Epidermal melanocyte (primary cell): Measurements from ENCODE around the gene BICRA.
A peak's percentile ranks its signal among the peaks of the same experiment; 100 is the strongest.
"Not testable (repeated sequence)": the region's sequence is repeated elsewhere in the genome, so short reads cannot be mapped to it uniquely, and the experiment has no call there.

ENCODE experiments used
- DNase-seq: peaks from one replicate; pipeline ENCODE4 v3.0.0; 2011; ENCODE audit warnings: low spot score; ENCODE audit not compliant: insufficient read length

The BICRA gene

GRCh38 chr19:47661611-47662010, 52.7 kb downstream of the BICRA start:
- DNase-seq = no peak

DNA sequence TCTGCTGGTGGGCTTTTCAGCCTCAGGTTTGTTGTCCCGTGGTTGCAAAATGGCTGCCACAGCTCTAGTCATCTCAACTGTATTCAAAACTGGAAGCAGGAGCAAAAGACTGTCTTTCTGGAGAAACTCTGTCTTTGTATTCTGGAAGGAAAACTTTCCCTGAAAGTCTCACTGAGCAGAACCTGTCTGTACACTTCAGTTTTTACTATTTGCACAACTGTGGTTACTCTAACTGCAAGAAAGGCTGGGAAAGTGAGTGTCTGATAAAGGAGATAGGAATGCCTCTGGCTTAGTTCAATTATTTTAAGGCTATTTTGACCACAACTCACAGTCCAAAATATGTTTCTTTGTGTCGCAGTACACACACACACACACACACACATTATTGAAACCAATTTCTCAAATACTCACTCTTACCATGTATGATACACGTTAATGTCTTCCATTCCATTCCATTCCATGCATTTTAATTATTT, 54.5 kb downstream of the BICRA start:
- peak; percentile 44 for DNase-seq

DNA sequence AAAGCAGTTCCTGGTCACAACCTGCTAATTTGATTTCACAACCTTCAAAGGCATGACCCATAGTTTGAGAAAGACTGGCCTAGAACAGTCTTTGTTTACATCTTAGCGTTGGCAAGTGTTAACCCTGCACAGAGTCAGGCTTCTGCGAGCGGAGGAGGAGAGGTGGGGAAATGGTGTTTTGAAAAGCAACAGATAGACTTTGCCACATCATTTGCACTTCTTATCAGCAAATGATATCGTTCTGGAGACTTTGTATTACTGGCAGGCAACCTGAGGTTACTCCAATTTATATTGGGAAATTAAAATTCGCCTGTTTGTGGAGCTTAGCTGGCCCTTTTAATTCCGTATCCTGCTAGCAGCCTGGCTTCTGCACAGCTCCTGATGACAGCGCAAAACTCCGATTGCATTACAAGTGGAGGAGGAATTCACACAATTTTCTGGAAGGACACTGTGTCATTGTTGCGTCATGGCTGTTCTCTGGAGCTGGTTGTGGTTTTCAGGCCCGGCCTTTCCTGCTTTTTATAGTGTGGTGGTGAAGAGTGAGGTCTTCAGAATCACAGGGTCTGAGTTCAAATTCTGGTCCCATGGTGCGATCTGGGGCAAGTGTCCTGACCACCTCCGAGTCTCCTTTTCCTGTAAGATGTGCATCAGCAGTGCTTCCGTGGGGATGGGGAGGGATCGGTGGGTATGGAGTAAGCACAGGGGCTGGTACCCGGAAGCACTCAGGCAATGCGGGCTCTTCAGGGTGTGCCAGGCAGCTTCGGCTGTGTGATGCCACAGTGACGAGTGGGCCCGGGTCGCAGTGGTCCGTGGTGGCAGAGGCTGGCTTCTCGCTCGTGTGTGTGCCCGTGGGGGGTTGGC, 55.2 kb downstream of the BICRA start:
- peak; percentile 86 for DNase-seq

- not testable (repeated sequence) for DNase-seq
These were observed 59.6 kb downstream of the BICRA start for GRCh38 chr19:47668556-47668955.

DNA sequence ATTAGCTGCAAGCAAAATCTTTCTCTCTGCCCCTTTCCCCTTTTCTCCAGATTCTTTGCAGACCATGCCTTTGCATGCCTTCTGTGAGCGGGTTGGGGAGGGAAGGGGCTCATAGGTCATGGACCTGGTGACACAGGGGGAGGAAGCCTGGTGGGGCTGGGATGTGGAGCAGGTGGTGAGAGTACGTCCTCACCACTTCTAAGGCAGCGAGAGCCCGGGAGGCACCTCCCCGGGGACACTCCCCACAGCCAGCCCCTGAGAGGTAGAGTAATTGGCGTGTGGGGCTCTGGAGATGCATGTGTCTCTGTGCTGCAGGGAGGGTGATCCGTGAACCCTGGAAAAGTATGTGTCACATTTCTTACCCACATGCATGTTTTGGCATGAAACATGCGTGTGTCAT, 61.8 kb downstream of the BICRA start:
- DNase-seq = no peak

- no peak for DNase-seq
These were observed 62.6 kb downstream of the BICRA start for GRCh38 chr19:47671499-47671898.

DNA sequence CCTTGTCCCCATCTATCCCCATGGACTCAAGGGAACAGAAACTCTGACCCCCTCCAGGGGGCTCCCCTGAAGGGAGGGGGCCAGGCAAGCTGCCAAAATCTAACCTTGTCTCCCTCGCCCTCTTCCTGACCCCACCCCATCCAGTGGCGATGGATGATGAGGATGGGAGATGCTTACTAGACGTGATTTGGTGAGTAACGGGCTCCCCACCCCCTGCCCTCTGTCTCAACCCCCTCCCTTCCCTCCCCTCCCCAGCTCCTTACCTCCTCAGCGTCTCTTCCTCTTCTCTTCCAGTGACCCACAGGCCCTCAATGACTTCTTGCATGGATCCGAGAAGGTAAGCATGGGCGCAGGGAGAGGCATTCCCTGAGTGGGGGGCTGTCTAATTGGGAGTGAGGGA, 64.5 kb downstream of the BICRA start:
- no peak for DNase-seq

GRCh38 chr19:47674548-47674947, 65.6 kb downstream of the BICRA start:
- DNase-seq = no peak

- DNase-seq = no peak
These were observed 66.3 kb downstream of the BICRA start for GRCh38 chr19:47675271-47675670.

DNA sequence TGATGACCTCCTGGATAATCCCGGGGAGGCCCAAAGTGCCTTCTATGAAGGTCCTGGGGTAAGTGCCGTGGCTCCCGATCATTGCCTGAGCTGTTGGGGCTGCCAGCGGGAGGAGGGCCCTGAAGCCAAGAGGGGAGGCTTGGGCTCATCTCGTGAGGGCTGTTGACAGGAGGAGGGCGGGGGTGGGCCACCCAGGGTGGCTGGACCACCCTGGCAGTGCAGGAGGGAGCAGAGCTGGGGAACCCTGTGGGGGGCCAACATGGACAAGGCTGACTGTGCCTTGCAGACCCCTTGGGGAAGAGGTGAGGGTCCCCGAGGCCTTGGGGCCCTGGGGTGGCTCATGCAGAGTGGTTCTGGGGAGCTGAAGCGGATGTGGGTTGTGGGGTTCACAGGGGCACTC, 66.9 kb downstream of the BICRA start:
- DNase-seq = no peak

DNA sequence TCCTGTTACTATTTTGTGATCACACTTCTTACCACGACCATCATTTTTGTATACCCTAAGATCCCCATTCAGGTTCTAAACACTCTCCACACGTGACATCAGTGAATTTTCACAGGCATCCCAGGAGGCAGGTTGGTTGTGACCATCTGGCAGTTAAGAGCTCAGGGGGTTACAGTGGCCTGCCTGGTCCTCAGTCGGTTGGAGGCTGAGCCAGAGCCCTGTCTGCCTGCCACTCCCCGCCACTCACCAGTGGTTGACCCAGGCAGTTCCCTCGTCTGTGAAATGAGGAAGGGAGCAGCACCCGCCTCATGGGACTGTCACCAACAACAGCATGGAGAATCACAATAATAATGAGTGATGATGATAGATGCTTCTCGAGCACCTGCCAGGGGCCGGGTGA, 67.9 kb downstream of the BICRA start:
- no peak for DNase-seq

GRCh38 chr19:47679251-47679900, 70.4 kb downstream of the BICRA start:
- DNase-seq = no peak

DNA sequence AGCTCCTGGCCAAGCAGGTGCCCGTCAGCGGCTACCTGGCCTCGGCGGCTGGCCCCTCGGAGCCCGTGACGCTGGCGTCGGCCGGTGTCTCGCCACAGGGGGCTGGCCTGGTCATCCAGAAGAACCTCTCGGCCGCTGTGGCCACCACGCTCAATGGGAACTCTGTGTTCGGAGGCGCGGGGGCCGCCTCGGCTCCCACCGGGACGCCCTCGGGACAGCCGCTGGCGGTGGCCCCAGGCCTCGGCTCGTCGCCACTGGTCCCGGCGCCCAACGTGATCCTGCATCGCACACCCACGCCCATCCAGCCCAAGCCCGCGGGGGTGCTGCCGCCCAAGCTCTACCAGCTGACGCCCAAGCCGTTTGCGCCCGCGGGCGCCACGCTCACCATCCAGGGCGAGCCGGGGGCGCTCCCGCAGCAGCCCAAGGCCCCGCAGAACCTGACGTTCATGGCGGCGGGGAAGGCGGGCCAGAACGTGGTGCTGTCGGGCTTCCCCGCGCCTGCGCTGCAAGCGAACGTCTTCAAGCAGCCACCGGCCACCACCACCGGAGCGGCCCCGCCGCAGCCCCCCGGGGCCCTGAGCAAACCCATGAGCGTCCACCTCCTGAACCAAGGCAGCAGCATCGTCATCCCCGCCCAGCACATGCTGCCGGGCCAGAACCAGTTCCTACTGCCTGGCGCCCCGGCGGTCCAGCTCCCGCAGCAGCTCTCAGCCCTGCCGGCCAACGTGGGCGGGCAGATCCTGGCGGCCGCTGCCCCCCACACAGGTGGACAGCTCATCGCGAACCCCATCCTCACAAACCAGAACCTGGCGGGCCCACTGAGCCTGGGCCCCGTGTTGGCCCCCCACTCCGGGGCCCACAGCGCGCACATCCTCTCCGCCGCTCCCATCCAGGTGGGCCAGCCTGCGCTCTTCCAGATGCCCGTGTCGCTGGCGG, 71.3 kb downstream of the BICRA start:
- DNase-seq = no peak

DNA sequence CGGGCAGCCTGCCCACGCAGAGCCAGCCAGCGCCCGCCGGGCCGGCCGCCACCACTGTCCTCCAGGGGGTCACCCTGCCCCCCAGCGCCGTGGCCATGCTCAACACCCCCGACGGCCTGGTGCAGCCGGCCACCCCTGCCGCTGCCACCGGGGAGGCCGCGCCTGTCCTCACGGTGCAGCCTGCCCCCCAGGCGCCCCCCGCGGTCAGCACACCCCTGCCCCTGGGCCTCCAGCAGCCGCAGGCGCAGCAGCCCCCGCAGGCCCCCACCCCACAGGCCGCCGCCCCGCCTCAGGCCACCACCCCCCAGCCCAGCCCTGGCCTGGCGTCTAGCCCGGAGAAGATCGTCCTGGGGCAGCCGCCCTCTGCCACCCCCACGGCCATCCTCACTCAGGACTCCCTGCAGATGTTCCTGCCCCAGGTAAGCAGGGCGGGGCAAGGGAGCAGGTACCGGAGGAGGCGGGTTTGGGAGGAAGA, 72.0 kb downstream of the BICRA start:
- DNase-seq = no peak

DNA sequence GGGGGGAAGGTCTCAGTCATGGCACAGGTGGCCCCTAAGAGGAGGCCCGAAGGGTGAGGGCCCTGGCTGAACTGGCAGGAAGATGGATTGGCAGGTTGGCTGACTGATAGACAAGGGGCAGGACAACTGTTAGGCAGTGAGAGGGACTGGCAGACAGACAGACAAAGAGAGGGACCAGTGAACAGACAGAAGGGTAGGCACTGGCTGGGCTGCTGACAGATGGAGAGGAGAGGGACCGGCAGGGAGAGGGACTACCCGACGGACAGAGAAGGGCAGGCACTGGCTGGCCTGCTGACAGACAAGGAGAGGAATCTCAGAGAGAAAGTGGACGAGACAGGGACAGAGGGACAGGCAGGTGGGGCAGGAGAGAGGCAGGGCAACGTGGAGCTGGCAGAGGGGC, 72.5 kb downstream of the BICRA start:
- DNase-seq = no peak

DNA sequence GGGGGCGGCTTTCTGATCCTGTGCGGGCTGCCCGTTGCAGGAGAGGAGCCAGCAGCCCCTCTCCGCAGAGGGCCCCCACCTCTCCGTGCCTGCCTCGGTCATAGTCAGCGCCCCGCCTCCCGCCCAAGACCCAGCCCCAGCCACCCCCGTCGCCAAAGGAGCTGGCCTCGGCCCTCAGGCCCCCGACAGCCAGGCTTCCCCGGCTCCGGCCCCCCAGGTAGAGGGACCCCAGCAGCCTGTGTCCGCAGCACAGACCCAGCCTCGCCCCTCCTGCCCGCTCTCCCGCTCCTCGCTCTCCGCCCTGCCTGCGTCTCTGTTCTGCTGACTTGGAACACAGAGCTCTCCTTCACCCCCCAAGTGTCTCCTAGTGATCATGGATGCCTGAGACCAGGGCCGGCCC, 73.0 kb downstream of the BICRA start:
- no peak for DNase-seq

- no peak for DNase-seq
These were observed 74.0 kb downstream of the BICRA start for GRCh38 chr19:47682939-47683338.

DNA sequence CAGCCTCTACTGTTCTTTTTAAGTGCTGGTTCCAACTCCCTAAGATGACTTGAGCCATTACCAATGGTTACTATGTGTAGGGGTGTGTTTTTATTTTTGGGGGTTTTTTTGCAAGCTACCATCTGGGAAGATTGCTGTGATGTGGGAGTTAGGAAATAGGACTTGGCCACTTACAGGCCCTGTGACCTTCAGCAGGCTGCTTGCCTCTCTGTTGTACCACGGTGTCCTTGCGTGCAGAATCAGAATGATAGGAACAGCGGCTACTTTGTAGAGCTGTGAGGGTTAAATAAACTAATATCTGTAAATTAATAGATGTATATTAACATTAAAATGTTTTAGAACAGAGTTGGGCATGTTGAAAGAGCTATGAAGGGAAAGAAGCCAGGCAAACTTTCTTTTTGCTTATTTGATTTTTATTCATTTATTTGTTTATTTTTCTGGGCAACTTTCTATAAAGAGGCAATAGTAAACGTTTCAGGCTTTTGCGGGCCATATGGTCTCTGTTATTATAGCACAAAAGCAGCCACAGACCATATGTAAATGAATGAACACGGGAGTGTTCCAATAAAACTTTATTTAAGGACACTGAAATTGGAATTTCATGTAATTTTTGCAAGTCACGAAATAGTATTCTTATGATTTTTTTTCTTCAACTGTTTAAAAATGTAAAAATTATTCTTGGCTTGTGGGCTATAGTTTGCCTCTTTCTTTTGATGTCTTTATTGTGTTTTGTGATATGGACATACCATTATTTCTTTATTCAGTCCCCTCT, 77.9 kb downstream of the BICRA start:
- no peak for DNase-seq

DNA sequence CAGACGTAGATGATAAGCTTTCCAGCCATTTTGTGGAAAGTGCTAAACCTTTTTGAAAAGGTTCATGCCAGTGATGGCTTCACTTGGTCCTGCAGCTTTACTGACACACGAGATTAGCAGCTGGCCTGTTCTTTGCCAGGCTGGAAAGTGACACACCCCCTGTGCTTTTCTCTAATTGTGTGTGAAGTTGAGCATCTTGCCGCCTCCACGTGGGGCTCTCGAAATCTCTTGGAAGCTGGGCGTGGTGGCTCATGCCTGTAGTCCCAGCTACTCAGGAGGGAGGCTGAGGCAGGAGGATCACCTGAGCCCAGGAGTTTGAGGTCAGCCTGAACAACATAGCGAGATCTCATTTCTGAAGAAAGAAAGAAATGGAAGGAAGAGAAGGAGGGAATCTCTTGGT, 79.0 kb downstream of the BICRA start:
- no peak for DNase-seq

DNA sequence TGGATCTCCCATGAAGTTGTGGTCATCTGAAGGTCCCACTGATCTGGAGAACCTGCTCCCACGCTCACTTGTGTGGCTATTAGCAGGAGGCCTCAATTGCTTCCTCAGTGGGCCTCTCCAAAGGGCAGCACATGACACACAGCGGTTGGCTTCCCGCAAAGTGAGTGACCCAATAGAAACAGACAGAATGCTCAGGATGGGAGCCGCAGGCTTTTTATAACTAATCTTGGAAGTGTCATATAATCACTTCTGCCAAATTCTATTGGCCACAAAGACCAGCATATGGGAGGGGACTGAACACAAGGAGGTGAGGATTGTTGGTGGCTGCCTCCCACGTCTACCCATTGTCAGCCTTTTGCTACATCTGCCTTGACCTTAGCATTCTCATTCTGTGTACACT, 82.2 kb downstream of the BICRA start:
- DNase-seq = no peak

- DNase-seq = no peak
These were observed 82.8 kb downstream of the BICRA start for GRCh38 chr19:47691782-47692181.
